ENCODE measurements around the gene GSN. TPM values are rescaled to one million over a fixed set of nuclear protein-coding genes. Genes with fewer than 3 reads are reported as not detected.

GSN gene
- total RNA-seq, 4 donors from 2014 or later: 628 to 986 (median 782) TPM

- Histone ChIP-seq H3K9me3 (no peaks in the 10 kb centered on the region), H3K27me3 (no peaks in the 10 kb centered on the region), H3K36me3 (no peaks in the 10 kb centered on the region), H3K4me3 (no peak overlapping the region), H3K4me1 (peaks cover 8 to 14% (median 12%) of the 10 kb centered on the region in 4 donors), H3K27ac (peak overlapping the region; percentile 61 to 76 (median 68))
- TF ChIP-seq EP300 (IDR thresholded peaks at IDR 0.05; ENCODE audit: low read depth): no peak
- TF ChIP-seq POLR2AphosphoS5 (IDR thresholded peaks at IDR 0.05): no peak
- DNase-seq: no peak
- intact Hi-C loops (cut with DNase I; ENCODE audit: low total_unique reads): no loop called here
- in situ Hi-C loops (cut with MboI; ENCODE audit: low pct_ligation_motif_present in 1 of 4, low pct_unique_long_range_greater_than_20kb in 1 of 4, low sequenced_read_pairs in 3 of 4): no loop called here
- WGBS, 2 donors (ENCODE audit: low coverage in 1 of 2): 39% methylated on average over 4 of the region's 4 CpGs; no CpG with 5 or more reads in 1 of the 2 donors
These were observed 6.9 kb upstream of the GSN start for GRCh38 chr9:121261107-121261460.

DNA sequence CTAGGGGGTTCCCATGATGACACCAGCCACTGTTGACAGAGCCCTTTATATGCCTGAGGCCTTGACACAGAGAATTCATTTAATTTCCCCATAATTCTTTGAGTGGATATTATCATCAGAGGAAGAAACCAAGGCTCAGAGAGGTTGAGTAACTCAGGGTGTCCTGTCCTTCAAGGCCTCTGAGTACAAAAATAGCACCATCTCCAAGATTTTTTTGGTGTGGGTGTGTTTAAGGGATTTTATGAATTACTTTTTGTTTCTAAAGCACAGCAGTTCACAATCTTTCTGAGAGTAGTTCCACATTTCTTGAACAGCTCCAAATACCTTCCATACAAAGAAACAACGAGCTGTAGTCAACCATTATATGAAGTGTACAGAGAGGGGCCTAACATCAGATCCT is 6.2 kb upstream of the GSN start:
- DNase-seq: no peak
- intact Hi-C loops (cut with DNase I; ENCODE audit: low total_unique reads) (no loop called here), in situ Hi-C loops (cut with MboI; ENCODE audit: low pct_ligation_motif_present in 1 of 4, low pct_unique_long_range_greater_than_20kb in 1 of 4, low sequenced_read_pairs in 3 of 4) (no loop called here)
- TF ChIP-seq POLR2AphosphoS5 (IDR thresholded peaks at IDR 0.05) (no peak), EP300 (IDR thresholded peaks at IDR 0.05; ENCODE audit: low read depth) (no peak), POLR2A (IDR thresholded peaks at IDR 0.05) (no peak)
- TF ChIP-seq, protein P1, sequence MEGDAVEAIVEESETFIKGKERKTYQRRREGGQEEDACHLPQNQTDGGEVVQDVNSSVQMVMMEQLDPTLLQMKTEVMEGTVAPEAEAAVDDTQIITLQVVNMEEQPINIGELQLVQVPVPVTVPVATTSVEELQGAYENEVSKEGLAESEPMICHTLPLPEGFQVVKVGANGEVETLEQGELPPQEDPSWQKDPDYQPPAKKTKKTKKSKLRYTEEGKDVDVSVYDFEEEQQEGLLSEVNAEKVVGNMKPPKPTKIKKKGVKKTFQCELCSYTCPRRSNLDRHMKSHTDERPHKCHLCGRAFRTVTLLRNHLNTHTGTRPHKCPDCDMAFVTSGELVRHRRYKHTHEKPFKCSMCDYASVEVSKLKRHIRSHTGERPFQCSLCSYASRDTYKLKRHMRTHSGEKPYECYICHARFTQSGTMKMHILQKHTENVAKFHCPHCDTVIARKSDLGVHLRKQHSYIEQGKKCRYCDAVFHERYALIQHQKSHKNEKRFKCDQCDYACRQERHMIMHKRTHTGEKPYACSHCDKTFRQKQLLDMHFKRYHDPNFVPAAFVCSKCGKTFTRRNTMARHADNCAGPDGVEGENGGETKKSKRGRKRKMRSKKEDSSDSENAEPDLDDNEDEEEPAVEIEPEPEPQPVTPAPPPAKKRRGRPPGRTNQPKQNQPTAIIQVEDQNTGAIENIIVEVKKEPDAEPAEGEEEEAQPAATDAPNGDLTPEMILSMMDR (IDR thresholded peaks at IDR 0.05): no peak
- Histone ChIP-seq H3K27me3 (no peaks in the 10 kb centered on the region), H3K9me3 (no peaks in the 10 kb centered on the region), H3K4me1 (peaks cover 11 to 18% (median 13%) of the 10 kb centered on the region in 4 donors), H3K4me3 (no peak overlapping the region), H3K36me3 (no peaks in the 10 kb centered on the region), H3K27ac (peak overlapping the region; percentile 61 to 76 (median 68))
- WGBS, 2 donors (ENCODE audit: low coverage in 1 of 2): 81 to 86% methylated on average over 1 of the region's 1 CpG

GRCh38 chr9:121262423-121262822 is 5.5 kb upstream of the GSN start:
- no peaks in the 10 kb centered on the region for H3K9me3 ChIP-seq
- no peak for DNase-seq
- TF ChIP-seq, protein P1 (IDR thresholded peaks at IDR 0.05): no peak
- TF ChIP-seq POLR2A (IDR thresholded peaks at IDR 0.05) (no peak), EP300 (IDR thresholded peaks at IDR 0.05; ENCODE audit: low read depth) (peak; percentile 96), POLR2AphosphoS5 (IDR thresholded peaks at IDR 0.05) (peak; percentile 53 to 92 (median 79))
- H3K4me3 ChIP-seq: no peak overlapping the region
- peak overlapping the region; percentile 61 to 76 (median 68) for H3K27ac ChIP-seq
- peaks cover 12 to 25% (median 18%) of the 10 kb centered on the region in 4 donors for H3K4me1 ChIP-seq
- no peaks in the 10 kb centered on the region for H3K36me3 ChIP-seq
- 73% methylated on average over 1 of the region's 1 CpG; no CpG with 5 or more reads in 1 of the 2 donors for WGBS, 2 donors (ENCODE audit: low coverage in 1 of 2)
- no peaks in the 10 kb centered on the region for H3K27me3 ChIP-seq
- intact Hi-C loops (cut with DNase I; ENCODE audit: low total_unique reads): no loop called here
- in situ Hi-C loops (cut with MboI; ENCODE audit: low pct_ligation_motif_present in 1 of 4, low pct_unique_long_range_greater_than_20kb in 1 of 4, low sequenced_read_pairs in 3 of 4): no loop called here

- WGBS, 2 donors (ENCODE audit: low coverage in 1 of 2): 65 to 81% methylated on average over 5 of the region's 5 CpGs
- in situ Hi-C loops (cut with MboI; ENCODE audit: low pct_ligation_motif_present in 1 of 4, low pct_unique_long_range_greater_than_20kb in 1 of 4, low sequenced_read_pairs in 3 of 4) (no loop called here), intact Hi-C loops (cut with DNase I; ENCODE audit: low total_unique reads) (no loop called here)
- peak overlapping the region; percentile 56 to 76 (median 68) for H3K27ac ChIP-seq
- no peaks in the 10 kb centered on the region for H3K27me3 ChIP-seq
- TF ChIP-seq EP300 (IDR thresholded peaks at IDR 0.05; ENCODE audit: low read depth) (no peak), POLR2AphosphoS5 (IDR thresholded peaks at IDR 0.05) (peak in 2 of 3 donors; percentile 39 to 41)
- TF ChIP-seq, protein P1 (IDR thresholded peaks at IDR 0.05): no peak
- H3K36me3 ChIP-seq: no peaks in the 10 kb centered on the region
- no peak for DNase-seq
- no peak overlapping the region for H3K4me3 ChIP-seq
- peaks cover 12 to 28% (median 20%) of the 10 kb centered on the region in 4 donors for H3K4me1 ChIP-seq
- H3K9me3 ChIP-seq: no peaks in the 10 kb centered on the region
These were observed 5.0 kb upstream of the GSN start for GRCh38 chr9:121262953-121263352.

GRCh38 chr9:121266356-121266755 is 1.6 kb upstream of the GSN start:
- Histone ChIP-seq H3K4me3 (no peak overlapping the region), H3K4me1 (peaks cover 16 to 49% (median 37%) of the 10 kb centered on the region in 4 donors), H3K36me3 (no peaks in the 10 kb centered on the region), H3K27me3 (no peaks in the 10 kb centered on the region), H3K27ac (peak overlapping the region; percentile 92 to 98 (median 95)), H3K9me3 (no peaks in the 10 kb centered on the region)
- TF ChIP-seq POLR2AphosphoS5 (IDR thresholded peaks at IDR 0.05): no peak
- no peak for TF ChIP-seq EP300 (IDR thresholded peaks at IDR 0.05; ENCODE audit: low read depth)
- TF ChIP-seq, protein P1 (IDR thresholded peaks at IDR 0.05): no peak
- TF ChIP-seq POLR2A (IDR thresholded peaks at IDR 0.05): no peak
- intact Hi-C loops (cut with DNase I; ENCODE audit: low total_unique reads): no loop called here
- no peak for DNase-seq
- in situ Hi-C loops (cut with MboI; ENCODE audit: low pct_ligation_motif_present in 1 of 4, low pct_unique_long_range_greater_than_20kb in 1 of 4, low sequenced_read_pairs in 3 of 4): no loop called here
- 81 to 100% methylated on average over 1 to 3 of the region's 3 CpGs for WGBS, 2 donors (ENCODE audit: low coverage in 1 of 2)

Measured in transverse colon (tissue), 4 donors.